Measurements from ENCODE around the gene HLA-E.
"Not testable (repeated sequence)": the region's sequence is repeated elsewhere in the genome, so short reads cannot be mapped to it uniquely, and the experiment has no call there.

HLA-E gene

DNA sequence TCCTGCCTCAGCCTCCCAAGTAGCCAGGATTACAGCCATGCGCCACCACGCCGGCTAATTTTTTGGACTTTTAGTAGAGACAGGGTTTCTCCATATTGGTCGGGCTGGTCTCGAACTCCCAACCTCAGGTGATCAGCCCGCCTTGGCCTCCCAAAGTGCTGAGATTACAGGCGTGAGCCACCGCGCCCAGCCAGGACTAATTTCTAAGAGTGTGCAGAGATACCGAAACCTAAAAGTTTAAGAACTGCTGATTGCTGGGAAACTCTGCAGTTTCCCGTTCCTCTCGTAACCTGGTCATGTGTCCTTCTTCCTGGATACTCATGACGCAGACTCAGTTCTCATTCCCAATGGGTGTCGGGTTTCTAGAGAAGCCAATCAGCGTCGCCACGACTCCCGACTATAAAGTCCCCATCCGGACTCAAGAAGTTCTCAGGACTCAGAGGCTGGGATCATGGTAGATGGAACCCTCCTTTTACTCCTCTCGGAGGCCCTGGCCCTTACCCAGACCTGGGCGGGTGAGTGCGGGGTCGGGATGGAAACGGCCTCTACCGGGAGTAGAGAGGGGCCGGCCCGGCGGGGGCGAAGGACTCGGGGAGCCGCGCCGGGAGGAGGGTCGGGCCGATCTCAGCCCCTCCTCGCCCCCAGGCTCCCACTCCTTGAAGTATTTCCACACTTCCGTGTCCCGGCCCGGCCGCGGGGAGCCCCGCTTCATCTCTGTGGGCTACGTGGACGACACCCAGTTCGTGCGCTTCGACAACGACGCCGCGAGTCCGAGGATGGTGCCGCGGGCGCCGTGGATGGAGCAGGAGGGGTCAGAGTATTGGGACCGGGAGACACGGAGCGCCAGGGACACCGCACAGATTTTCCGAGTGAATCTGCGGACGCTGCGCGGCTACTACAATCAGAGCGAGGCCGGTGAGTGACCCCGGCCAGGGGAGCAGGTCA, at the start of gene HLA-E:
Gene HLA-E, plus strand, starts transcription at position 429 of the 945 bp plus-strand sequence. Its CDS starts 23 bp downstream, at position 452.
- peak; percentile 2 for DNase-seq

DNA sequence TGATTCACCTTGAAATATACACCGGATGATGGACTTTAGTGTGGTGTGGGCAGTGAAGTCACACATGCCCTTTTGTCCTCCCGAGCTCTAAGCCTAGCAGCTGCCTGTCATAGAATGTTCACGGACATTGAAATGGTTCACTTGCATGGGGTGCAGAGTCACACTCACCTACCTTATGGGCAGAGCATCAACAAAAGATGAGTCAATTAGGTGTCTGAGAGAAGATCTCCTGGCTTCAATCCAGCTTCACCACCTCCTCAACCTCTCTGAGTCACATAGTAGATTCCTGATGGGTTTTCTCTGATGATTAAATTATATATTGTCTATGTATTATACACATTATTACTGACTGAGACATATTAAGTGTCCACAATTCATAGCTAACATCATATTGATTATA, 48.1 kb upstream of the HLA-E start:
- no peak for DNase-seq

DNA sequence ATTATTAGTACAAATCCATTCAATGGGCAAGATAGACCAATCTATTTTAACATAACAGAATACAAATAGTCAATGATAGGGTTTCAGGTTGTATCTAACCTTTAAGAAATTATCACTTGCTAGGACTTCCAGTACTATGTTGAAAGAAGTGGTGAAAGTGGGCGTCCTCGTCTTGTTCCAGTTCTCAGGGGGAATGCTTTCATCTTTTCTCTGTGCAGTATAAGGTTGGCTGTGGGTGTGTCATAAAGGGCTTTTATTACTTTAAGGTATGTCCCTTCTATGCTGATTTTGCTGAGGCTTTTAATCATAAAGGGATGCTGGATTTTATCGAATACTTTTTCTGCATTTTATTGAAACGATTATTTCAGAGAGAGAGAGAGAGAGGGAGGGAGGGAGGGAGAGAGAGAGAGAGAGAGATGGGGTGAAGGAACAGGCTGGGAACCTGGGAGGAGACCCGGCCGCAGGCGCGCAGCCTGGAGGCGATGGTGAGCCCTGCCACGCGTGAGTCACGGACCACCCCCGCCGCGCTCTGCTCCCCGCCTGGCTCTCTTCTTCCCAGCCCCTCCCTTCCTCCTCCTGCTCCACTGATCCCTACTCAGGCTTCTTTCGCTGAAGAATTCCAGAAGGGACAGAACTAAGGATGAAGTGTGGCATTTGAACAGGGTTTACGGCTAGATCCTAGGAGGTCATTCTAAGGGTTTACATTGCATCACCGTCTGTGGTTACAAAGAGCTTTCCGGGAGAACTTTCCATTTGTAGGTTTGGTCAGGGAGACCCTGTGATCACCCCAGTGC, 45.5 kb upstream of the HLA-E start:
- DNase-seq, result no peak

DNA sequence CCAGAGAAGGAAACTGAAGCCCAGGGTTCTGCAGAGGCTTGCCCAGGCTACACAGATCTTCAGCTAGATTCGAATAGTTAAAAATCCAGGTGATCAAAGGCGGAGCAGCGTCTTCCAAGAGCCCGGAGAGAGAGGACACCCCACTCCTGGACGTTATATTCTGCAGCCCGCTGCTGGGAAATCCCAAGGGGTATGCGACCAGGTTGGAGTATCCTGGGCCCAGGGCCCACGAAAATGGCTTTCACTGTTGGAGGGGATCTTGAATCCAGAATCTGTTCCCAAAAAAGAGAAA, 44.9 kb upstream of the HLA-E start:
- no peak for DNase-seq

DNA sequence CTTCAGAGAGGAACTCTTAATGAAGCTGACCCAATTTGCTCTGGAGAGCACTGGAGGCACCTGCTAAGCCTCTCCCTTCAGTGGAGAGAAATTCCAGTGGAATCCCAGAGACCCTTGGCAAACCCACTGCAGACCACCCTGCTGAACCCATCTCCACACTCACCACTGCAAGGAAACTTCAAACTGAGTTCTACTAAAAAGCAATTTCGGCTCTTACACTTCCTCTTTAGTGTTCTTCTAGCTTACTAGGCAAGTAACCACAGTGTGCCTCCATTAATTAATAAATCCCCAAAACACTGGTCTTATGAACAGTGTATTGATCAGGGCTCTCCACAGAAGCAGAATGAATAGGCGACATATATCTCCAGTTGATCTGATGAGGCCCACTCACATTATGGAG, 43.0 kb upstream of the HLA-E start:
- no peak for DNase-seq

DNA sequence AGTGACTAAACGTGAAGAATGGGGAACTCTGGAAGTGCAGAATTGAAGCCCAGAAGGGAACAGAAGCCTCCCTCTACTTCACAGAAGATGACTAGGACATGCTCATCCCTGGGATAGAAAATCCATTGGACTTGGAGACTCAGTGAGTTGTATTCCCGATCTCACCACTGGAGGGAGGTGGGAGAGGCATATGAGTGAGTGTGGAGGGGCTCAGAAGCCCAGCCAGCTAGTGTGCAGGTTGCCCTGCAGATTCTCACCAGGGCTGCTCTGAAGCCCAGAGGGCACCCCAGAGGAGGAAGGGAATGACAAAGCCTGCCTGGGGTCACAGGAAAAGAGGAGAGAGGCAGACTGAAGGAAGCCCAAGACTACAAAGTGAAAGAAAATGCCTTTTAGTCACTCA, 42.1 kb upstream of the HLA-E start:
- no peak for DNase-seq

DNA sequence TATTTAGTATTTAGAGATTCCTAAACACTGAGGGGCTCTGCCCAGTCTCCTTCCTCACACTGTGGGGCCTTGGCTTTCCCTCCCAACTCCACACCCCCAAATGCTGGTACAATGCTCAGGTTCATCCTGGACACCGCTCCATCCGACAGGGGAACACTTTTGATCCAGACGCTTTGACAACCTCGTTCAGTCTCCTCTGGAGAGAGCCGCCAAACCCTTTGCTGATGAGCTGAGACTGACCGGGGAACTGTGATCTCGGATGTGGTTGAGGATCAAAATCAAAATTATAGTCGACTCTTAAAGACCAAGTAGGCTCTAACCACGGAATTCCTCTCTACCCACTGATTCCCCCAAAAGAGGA, 38.8 kb upstream of the HLA-E start:
- no peak for DNase-seq

DNA sequence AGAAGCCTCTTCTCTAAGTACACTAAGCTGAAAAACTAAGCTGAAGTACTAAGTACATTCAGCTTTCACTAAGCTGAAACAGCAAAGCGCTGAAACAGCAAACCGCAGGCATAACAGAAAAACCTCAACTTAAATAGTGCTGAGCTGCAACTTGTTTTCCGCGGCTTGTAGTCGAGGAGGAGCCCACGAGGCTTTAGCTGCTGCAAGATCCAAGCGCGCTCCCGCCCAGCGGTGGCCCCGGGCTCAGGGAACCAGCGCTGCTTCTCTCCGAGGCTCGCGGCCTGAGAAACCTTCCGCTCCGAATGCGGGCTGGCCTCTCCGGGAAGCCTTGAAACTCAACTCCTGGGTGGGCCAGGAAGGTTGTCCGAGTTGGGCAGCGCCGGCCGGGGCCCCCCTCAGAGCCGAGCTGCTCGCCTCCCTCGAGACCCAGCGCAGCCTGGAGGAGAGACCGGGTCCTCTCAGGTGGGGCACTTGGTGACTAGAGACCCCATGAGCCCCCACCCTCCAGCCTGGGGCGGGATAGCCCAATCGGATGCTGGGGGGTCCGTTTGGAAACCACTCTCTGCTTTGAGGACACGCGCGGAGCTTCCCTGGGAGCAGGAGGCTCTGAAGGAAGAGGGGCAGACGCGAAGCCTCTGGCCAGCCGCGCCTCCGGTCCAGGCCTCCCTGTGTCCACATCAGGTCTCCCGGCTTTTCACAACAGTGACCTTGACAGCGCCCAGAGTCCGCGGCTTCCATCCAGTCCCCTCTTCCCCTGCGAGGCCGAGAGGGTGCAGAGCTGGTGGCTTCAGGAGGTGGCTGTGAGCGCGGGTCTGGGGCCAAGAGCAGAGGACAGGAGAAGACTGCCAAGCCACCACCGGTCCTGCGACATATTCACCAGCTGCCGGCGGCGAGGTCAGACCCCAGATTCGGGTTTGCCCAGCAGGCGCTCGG, 38.1 kb upstream of the HLA-E start:
- DNase-seq, result no peak

DNA sequence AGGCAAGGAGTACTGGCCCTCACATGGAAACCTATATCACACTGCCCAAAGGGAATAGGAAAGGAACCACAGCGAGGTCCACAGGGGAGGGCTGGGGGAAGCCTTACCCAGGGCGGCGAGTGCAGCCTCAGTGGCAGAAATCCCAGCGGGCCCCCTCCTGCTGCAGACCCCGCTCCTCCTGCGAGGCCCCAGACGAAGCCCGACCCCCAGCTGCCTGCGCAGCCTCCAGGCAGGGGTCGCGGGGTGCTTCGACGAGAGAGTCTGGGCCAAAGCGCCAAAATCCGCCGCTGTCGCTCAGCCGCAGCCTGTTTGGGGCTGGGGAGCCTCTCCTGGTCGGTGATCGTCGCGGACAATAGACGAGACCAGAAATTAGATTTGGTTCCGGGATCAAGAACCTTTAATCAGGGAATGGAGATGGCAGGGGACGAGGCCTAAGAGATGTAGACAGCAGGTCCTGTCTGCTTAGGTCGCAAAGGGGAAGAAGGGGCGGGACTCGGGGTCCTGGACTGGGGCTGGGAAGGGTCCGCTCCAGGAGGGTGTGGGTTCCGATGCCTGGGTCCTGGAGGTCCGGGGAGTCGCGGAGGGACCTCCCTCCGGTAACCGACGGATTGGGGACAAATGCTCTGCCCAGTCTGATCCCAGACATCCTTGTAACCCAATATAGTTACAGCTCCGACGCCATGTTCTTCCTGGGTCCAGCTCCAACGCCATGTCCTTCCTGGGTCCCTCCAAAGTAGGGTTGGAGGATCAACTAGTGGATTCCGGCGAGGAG, 36.4 kb upstream of the HLA-E start:
- DNase-seq, result no peak

DNA sequence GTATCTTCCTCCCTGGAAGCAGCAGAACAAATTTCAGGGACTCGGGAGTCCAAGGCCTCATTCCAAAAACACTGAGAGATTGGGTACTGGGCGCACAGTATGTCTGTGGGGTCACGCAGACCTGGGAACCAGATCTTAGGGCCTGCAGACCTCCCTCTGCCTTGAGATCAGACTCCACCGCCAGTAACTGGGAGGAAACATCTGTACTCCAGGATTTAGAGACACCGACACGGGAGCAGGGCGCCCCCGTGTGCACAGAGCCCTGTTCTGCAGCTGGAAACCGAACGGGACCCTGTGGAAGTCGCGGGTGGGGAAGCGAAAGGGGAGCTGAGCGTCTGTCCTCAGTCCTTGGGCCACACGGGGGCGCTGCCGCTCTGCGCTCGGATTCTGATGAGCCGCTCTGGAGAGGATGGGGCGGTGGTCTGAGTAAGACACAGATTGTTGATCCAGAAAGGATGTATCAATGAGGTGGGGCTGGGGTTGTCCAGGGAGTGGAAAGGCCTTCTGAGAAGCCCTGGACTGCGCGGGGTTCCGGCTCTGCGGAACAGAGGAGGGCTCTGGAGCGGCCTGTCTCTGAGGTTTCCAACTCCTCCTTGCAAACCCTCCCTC, 35.7 kb upstream of the HLA-E start:
- DNase-seq, result peak; percentile 78

DNA sequence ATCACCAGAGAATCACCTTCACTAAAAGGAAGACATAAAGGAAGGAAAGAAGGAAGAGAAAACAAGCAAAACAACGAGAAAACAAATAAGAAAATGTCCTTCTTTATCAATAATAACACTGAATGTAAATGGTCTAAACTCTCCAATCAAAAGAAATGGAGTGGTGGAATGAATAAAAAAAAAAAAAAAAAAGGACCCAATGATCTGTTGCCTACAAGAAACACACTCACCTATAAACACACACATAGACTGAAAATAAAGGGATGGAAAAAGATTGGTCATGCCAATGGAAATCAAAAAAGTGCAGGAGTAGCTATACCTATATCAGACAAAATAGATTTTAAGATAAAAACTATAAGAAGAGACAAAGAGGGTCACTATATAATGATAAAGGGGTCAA, 30.2 kb upstream of the HLA-E start:
- DNase-seq, result no peak

DNA sequence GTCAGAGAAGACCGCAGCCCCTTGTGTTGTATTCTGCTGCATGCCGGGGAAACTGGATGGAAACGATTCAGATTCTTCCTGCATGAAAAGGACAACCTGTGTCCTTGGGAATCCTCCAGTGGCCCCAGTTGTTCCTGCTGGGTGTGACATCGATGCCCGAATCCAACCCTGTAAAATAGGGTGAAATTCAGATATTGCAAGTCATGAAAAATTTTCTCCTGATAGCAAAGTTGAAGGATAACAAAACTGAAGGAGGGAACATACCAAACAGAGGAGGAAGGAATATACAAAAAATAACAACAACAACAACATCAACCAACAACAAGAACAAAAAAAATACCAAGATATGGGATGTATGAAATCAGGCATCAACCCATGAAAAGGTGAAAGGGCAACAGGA, 28.3 kb upstream of the HLA-E start:
- DNase-seq, result no peak

DNA sequence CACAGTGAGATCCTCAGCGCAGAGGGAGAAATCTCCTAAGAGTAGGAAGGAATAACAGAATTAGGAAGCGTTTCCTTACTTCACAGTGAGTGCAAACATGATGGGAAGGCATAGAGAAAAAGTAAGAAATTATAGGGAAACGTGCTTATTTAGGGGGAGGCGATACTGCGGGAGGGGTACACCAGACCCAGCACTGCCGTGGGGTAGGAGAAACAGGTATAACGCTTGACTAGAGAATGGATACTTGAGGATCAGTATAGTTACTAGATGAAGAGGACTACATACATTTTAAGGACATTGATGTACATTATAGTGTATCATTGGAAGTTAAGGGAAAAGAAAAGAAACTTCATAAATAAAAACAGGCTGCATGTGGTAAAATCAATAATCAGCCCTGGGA, 26.8 kb upstream of the HLA-E start:
- no peak for DNase-seq

DNA sequence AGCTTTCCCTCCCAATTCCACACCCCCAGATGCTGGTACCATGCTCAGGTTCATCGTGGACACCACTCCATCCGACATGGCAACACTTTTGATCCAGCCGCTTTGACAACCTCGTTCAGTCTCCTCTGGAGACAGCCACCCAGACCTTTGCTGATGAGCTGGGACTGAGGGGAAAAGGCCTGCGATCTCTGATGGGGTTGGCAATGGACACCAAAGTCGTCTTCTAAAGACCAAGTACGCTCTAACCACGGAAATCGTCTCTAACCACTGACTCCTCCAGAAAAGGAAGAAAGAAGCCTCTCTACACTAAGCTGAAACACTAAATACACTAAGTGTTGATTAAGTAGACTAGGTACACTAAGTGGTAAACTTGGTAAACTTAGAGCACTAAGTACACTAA, 26.1 kb upstream of the HLA-E start:
- no peak for DNase-seq

DNA sequence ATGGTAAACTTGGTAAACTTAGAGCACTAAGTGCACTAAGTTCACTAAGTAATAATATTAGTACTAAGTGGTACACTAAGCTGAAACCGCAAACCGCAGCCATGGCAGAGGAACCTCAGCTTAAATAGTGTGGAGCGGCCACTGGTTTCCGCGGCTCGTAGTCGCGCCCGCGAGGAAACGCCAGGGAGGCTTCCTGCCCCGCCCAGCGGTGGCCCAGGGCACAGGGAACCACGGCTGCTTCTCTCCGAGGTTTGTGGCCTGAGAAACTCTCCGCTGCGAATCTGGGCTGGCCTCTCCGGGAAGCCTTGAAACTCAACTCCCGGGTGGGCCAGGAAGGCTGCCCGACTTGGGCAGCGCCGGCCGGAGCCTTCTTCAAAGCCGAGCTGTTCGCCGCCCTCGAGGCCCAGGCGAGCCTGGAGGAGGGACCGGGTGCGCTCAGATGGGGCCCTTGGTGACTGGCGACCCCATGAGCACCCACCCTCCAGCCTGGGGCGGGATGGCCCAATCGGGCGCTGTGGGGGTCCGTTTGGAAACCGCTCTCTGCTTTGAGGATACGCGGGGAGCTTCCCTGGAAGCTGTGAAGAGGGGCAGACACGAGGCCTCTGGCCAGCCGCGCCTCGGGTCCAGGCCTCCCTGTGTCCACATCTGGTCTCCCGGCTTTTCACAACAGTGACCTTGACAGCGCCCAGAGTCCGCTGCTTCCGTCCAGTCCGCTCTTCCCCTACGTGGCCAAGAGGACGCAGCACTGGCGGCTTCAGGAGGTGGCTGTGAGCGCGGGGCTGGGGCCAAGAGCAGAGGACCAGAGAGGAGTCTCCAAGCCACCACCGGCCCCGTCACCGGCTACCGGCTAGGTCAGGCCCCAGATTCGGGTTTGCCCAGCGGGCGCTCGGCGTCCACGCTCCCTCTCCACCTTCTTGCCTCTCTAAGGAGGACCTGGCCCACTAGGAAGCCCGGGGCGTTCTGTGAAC, 25.4 kb upstream of the HLA-E start:
- DNase-seq, result no peak

DNA sequence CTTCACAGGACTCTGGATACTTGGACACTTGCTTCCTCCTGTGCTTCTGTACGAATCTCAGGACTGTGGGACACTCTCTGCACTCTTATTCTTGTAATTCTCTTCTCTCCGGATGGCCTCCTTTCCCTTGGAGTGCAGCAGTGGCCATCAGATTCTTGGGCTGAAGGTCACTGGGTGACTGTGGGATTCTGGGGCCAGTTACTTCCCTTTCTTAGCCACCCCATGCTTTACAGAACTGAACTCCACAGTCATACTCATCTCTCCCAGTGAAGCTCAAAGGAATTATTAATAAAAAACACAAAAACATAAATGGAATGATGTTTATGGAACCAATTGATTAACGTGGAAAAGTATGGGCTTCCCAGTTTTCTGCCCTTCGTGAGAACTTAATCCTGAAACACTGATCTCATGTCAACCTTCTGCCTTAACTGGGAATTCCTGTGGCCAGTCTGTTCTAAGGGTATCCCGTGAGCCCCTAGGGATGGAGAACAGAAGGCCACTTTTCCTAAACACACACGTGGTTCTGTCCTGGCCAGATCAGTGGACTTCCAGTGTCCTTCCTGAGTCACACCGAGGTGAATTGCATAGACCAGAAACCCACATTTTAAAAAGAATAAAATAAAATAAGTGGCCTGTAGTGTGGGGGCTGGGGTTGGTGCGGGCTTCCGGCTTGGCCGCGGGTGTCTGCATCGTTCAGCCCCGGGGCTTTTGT, 23.6 kb upstream of the HLA-E start:
- no peak for DNase-seq

DNA sequence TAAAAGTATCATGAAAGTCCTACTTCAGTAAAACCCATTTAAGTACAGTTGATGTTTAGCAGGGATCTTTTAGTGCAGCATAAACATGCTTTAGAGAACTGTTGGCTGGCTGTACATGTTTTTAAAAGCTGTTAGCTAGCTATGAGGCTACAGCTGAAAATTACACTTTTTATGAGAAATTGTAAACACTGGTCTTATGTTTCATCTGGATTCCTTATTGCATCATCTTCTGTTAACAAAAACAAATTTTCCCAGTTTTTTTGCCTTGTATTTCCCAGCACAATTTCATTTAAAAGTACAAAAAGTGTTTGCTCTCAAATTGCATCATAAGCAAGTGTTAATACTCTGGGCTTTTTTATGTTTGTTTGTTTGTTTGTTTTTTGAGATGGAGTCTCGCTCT, 18.3 kb upstream of the HLA-E start:
- DNase-seq, result no peak

DNA sequence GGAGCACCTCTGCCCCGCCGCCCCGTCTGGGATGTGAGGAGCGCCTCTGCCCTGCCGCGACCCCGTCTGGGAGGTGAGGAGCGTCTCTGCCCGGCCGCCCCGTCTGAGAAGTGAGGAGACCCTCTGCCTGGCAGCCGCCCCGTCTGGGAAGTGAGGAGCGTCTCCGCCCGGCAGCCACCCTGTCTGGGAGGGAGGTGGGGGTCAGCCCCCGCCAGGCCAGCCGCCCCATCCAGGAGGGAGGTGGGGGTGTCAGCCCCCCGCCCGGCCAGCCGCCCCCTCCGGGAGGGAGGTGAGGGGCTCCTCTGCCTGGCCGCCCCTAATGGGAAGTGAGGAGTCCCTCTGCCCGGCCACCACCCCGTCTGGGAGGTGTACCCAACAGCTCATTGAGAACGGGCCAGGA, 14.2 kb upstream of the HLA-E start:
- DNase-seq, result not testable (repeated sequence)

DNA sequence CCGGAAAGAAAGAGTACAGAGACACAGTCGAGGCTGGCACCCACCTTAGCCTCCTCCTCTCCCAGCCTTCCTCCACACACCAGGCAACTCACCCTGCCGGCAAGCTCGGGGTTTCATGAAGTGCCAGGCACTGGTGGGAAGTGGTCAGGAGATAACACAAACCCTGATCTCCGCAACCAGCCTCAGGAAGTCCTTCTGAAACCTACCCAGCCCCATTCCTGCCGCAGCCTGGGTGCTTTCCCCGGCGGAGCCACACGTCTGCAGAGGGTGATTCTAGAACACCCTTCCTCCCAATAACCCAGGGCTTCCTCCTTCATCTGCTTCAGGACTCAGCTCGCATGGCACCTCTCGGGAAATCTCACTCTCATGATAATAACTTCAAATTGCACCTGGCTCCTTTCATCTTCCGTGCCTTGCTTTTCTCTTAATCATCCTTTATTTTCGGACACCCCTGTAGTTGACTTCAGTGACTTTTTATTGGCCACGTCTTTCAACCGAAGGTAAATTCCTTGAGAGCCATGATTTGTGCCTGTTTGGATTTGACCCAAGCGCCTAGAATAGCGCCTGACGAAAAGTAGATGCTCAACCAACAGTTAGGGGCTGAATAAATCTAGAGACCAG, 8.7 kb upstream of the HLA-E start:
- DNase-seq, result no peak
